B cell (primary cell): ENCODE measurements around the gene SETD1A. TPM values are rescaled to one million over a fixed set of nuclear protein-coding genes. Genes with fewer than 3 reads are reported as not detected.

Experiments used
- ATAC-seq: fragments of 200-7000 bp; cut with Tn5 transposase; one replicate; pipeline ENCODE4 v1.10.0; 2021; ENCODE audit warnings: low read depth, mild to moderate bottlenecking, moderate number of reproducible peaks, moderate library complexity
- CTCF ChIA-PET: fragments of 350-600 bp; sonication (Branson Sonifier 250); formaldehyde crosslinking; loops from one replicate; lab custom pipeline; 2021; ENCODE audit warnings: antibody characterized with exemption, inconsistent platforms; lab: Charles Lee
- POLR2A ChIA-PET: fragments of 350-600 bp; sonication (Branson Sonifier 250); formaldehyde crosslinking; loops from one replicate; lab custom pipeline; 2021; ENCODE audit warnings: antibody characterized with exemption; lab: Charles Lee
- DNase-seq: peaks from one replicate; pipeline ENCODE4 v3.0.0; 2013
- H2AFZ ChIP-seq: 2 replicates; pipeline ENCODE4 v1.6.1; 2012; ENCODE audit warnings: mild to moderate bottlenecking, low read depth, low read length; ENCODE audit not compliant: insufficient read depth, poor library complexity, severe bottlenecking
- H3K27ac ChIP-seq, 2 donors: 1 replicate in 1 of 2; 2 replicates in 1 of 2; pipeline ENCODE4 v1.5.1; 2012 to 2013; ENCODE audit warnings: low read length in 2 of 2, mild to moderate bottlenecking in 2 of 2, moderate library complexity in 1 of 2
- H3K27me3 ChIP-seq, 4 experiments: fragments of 200-600 bp in 1 of 4; sonication (generic) in 1 of 4; replicated peaks in 1 of 4; 1 replicate in 2 of 4; 2 replicates in 2 of 4; pipeline versions ENCODE4 v1.6.1 to v1.7.0; 2013 to 2016; ENCODE audit warnings: low read length in 3 of 4, mild to moderate bottlenecking in 2 of 4, mixed read lengths in 1 of 4, moderate library complexity in 1 of 4; ENCODE audit not compliant: insufficient read depth in 4 of 4, control insufficient read depth in 3 of 4; ENCODE audit errors: control extremely low read depth in 1 of 4
- H3K36me3 ChIP-seq, 2 experiments: replicated peaks in 1 of 2; 1 replicate in 1 of 2; 2 replicates in 1 of 2; pipeline versions ENCODE4 v1.6.1 to v1.7.1; 2013; ENCODE audit warnings: low read length in 1 of 2; ENCODE audit not compliant: insufficient read depth in 2 of 2, control insufficient read depth in 1 of 2; ENCODE audit errors: control extremely low read depth in 1 of 2, extremely low read depth in 1 of 2
- H3K4me1 ChIP-seq, 2 donors: fragments of 200-600 bp in 1 of 2; sonication (generic) in 1 of 2; 1 replicate in 1 of 2; 2 replicates in 1 of 2; pipeline versions ENCODE4 v1.5.1 to v1.6.1; 2013 to 2017; ENCODE audit warnings: low read length in 2 of 2; ENCODE audit not compliant: control insufficient read depth in 2 of 2, insufficient read depth in 2 of 2
- H3K4me2 ChIP-seq: replicated peaks from 2 replicates; pipeline ENCODE3; 2012; ENCODE audit warnings: mild to moderate bottlenecking, low read depth, low read length; ENCODE audit not compliant: poor library complexity, severe bottlenecking
- H3K4me3 ChIP-seq, 5 experiments: fragments of 200-600 bp in 1 of 5; sonication (generic) in 1 of 5; 1 replicate in 3 of 5; 2 replicates in 2 of 5; pipeline versions ENCODE4 v1.5.1 to v1.7.0; 2011 to 2016; ENCODE audit warnings: low read length in 4 of 5, mild to moderate bottlenecking in 4 of 5, low read depth in 2 of 5, control low read depth in 1 of 5, moderate library complexity in 1 of 5; ENCODE audit not compliant: insufficient read depth in 1 of 5; ENCODE audit errors: control extremely low read depth in 1 of 5, extremely low read depth in 1 of 5
- H3K79me2 ChIP-seq: fragments of 200-600 bp; sonication (generic); one replicate; pipeline ENCODE4 v1.6.0; 2016; ENCODE audit warnings: low read length; ENCODE audit not compliant: control insufficient read depth, insufficient read depth
- H3K9ac ChIP-seq: fragments of 200-600 bp; sonication (generic); 2 replicates; pipeline ENCODE4 v1.6.1; 2017; ENCODE audit warnings: mild to moderate bottlenecking, low read length, moderate library complexity
- H3K9me3 ChIP-seq, 3 donors: one replicate each; pipeline versions ENCODE4 v1.6.1 to v1.7.1; 2013; ENCODE audit warnings: low read length in 2 of 3; ENCODE audit not compliant: control insufficient read depth in 2 of 3, insufficient read depth in 1 of 3; ENCODE audit errors: control extremely low read depth in 1 of 3
- H4K20me1 ChIP-seq: 2 replicates; pipeline ENCODE4 v1.6.0; 2012; ENCODE audit warnings: mild to moderate bottlenecking, low read length; ENCODE audit not compliant: insufficient read depth, control insufficient read depth, poor library complexity, severe bottlenecking
- H3K27ac Mint-ChIP-seq: one replicate; pipeline ENCODE4 v1.8.0; 2021; ENCODE audit warnings: mixed read lengths
- H3K27me3 Mint-ChIP-seq: one replicate; pipeline ENCODE4 v1.8.0; 2021; ENCODE audit warnings: mixed read lengths
- H3K4me1 Mint-ChIP-seq: one replicate; pipeline ENCODE4 v1.8.0; 2021; ENCODE audit warnings: mixed read lengths
- H3K4me3 Mint-ChIP-seq: one replicate; pipeline ENCODE4 v1.8.0; 2021; ENCODE audit warnings: mixed read lengths
- H3K9me3 Mint-ChIP-seq: one replicate; pipeline ENCODE4 v1.8.0; 2022; ENCODE audit warnings: mixed read lengths; ENCODE audit not compliant: insufficient read depth
- CTCF ChIP-seq: fragments of 200-600 bp; IDR thresholded peaks from one replicate; pipeline ENCODE4 v1.8.0; 2022; ENCODE audit warnings: antibody characterized with exemption, mild to moderate bottlenecking
- EZH2 ChIP-seq: IDR thresholded peaks from 2 replicates; pipeline ENCODE4 v1.6.1; 2012; ENCODE audit warnings: borderline replicate concordance, low read depth, mild to moderate bottlenecking, moderate library complexity, low read length; ENCODE audit not compliant: insufficient read depth, poor library complexity, severe bottlenecking
- WGBS: methylation state at CpG from one replicate; pipeline ENCODE4 v1.1.5; 2013; ENCODE audit warnings: missing lambda C conversion rate; ENCODE audit not compliant: insufficient coverage; 5-methylcytosine and 5-hydroxymethylcytosine counted together
- intact Hi-C: fragments of 100-400 bp; cut with micrococcal nuclease; formaldehyde crosslinking; loops from one replicate; pipeline ENCODE4 v1.10.0; 2022
- polyA plus RNA-seq: library from polyadenylated mRNA; depleted of rRNA; stranded (reverse); fragments of >200 nt; gene quantifications from 2 replicates; pipeline ENCODE4 v1.2.3, GENCODE V29; 2012
- total RNA-seq, 2 donors: library from RNA; stranded (reverse); fragments of 120-200 nt in 1 of 2; gene quantifications; 1 replicate in 1 of 2; 2 replicates in 1 of 2; pipeline versions ENCODE4 v1.2.3 to v1.2.4, GENCODE V29; 2013 to 2022

SETD1A gene
- total and polyA plus RNA-seq, 2 donors (not counting 1 experiment from before 2014, with no cell fraction given) = 11.5 to 39.5 TPM

GRCh38 chr16:30987581-30988190 is 30.1 kb downstream of the SETD1A start:
- no peak for ATAC-seq
- intact Hi-C loops = loop anchor here (5.0 kb wide), 1 partner anchor 170 kb away; no protein-coding TSS in a partner anchor

More at GRCh38 chr16:30987581-30988190, 30.1 kb downstream of the SETD1A start:
- Mint-ChIP-seq H3K9me3 (no peaks in the 10 kb centered on the region), H3K27me3 (no peaks in the 10 kb centered on the region), H3K27ac (no peak overlapping the region), H3K4me1 (no peaks in the 10 kb centered on the region), H3K4me3 (no peak overlapping the region)
- Histone ChIP-seq H3K4me2 (no peak overlapping the region), H2AFZ (no peak overlapping the region), H3K36me3 (peaks cover 0 to 13% of the 10 kb centered on the region in 2 experiments), H3K9ac (no peak overlapping the region), H3K9me3 (no peaks in the 10 kb centered on the region), H3K27ac (no peak overlapping the region), H3K4me3 (no peak overlapping the region), H3K4me1 (peaks cover 3 to 6% of the 10 kb centered on the region in 2 donors), H3K79me2 (no peaks in the 10 kb centered on the region), H3K27me3 (no peaks in the 10 kb centered on the region), H4K20me1 (no peaks in the 10 kb centered on the region)
- TF ChIP-seq CTCF = no peak
- TF ChIP-seq EZH2 = no peak
- WGBS = 96% methylated on average over 30 of the region's 30 CpGs
- ChIA-PET POLR2A (no interaction called here), CTCF (interaction anchor here (0.6 to 1.3 kb wide), 4 partner anchors 15 to 346 kb away, joined by 3 to 5 read pairs (median 3); no protein-coding TSS in a partner anchor)
- DNase-seq = no peak
